Measurements from ENCODE around the gene CLCNKA. TPM values are rescaled to one million over a fixed set of nuclear protein-coding genes. Genes with fewer than 3 reads are reported as not detected.
A peak's percentile ranks its signal among the peaks of the same experiment; 100 is the strongest.
"Not testable (repeated sequence)": the region's sequence is repeated elsewhere in the genome, so short reads cannot be mapped to it uniquely, and the experiment has no call there.

CLCNKA gene
- total and polyA plus RNA-seq, 2 experiments from 2014 or later: 12.8 to 16.3 TPM

DNA sequence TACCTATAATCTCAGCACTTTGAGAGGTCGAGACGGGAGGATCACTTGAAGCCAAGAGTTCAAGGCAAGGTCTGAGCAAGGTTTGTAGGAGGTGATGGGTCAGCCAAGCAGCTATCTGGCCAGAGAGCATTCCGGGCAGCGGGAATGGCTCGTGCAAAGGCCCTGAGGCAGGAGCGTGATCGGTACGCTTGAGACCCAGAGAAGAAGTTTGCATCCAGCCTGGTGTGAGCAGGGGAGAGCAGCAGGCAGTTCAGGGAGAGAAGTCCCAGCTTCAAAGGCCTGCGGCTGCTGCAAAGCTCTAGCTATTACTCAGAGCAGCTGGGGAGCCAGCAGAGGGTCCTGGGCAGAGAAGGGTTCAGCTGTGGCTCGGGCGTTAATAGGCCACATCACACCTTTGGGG is 22.9 kb upstream of the CLCNKA start:
- no peak for DNase-seq (ENCODE audit: low read depth in 1 of 2, low spot score in 1 of 2)
- H3K9me3 ChIP-seq (ENCODE audit: low read depth): no peaks in the 10 kb centered on the region
- no peaks in the 10 kb centered on the region for H3K36me3 ChIP-seq
- TF ChIP-seq, protein P1, sequence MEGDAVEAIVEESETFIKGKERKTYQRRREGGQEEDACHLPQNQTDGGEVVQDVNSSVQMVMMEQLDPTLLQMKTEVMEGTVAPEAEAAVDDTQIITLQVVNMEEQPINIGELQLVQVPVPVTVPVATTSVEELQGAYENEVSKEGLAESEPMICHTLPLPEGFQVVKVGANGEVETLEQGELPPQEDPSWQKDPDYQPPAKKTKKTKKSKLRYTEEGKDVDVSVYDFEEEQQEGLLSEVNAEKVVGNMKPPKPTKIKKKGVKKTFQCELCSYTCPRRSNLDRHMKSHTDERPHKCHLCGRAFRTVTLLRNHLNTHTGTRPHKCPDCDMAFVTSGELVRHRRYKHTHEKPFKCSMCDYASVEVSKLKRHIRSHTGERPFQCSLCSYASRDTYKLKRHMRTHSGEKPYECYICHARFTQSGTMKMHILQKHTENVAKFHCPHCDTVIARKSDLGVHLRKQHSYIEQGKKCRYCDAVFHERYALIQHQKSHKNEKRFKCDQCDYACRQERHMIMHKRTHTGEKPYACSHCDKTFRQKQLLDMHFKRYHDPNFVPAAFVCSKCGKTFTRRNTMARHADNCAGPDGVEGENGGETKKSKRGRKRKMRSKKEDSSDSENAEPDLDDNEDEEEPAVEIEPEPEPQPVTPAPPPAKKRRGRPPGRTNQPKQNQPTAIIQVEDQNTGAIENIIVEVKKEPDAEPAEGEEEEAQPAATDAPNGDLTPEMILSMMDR (IDR thresholded peaks at IDR 0.05; ENCODE audit: low read depth, low read length): no peak
- H3K4me1 ChIP-seq (ENCODE audit: low read depth): no peaks in the 10 kb centered on the region
- H3K27ac ChIP-seq: no peak overlapping the region
- H3K27me3 ChIP-seq: no peaks in the 10 kb centered on the region
- H3K4me3 ChIP-seq: no peak overlapping the region

DNA sequence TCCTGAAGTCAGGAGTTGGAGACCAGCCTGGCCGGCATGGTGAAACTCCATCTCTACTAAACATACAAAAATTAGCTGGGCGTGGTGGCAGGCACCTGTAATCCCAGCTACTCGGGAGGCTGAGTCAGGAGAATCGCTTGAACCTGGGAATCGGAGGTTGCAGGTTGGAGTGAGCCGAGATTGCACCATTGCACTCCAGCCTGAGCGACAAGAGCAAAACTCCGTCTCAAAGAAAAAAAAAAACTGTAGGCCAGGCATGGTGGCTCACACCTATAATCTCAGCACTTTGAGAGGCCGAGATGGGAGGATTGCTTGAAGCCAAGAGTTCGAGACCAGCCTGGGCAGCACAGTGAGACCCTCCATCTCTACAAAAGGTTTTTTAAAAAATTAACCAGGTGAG is 20.6 kb upstream of the CLCNKA start:
- not testable (repeated sequence) for H3K36me3 ChIP-seq; H3K27ac ChIP-seq; H3K9me3 ChIP-seq (ENCODE audit: low read depth); H3K27me3 ChIP-seq; DNase-seq (ENCODE audit: low read depth in 1 of 2, low spot score in 1 of 2); H3K4me3 ChIP-seq; H3K4me1 ChIP-seq (ENCODE audit: low read depth)

DNA sequence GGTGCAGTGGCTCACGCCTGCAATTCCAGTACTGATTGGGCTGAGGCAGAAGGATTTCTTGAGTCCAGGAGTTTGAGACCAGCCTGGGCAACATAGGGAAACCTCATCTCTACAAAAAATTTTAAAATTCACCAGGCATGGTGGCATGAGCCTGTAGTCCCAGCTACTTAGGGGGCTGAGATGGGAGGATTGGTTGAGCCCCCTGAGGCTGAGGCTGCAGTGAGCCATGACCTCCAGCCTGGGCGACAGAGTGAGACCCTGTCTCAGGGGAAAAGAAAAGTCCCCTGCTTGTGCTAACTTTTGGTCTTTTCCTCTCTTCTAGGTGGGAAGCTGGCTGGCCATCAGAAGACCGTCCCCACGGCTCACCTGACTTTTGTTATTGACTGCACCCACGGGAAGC is 16.2 kb upstream of the CLCNKA start:
- Histone ChIP-seq H3K27me3 (no peaks in the 10 kb centered on the region), H3K4me1 (ENCODE audit: low read depth) (peaks cover 3% of the 10 kb centered on the region), H3K9me3 (ENCODE audit: low read depth) (no peaks in the 10 kb centered on the region), H3K36me3 (no peaks in the 10 kb centered on the region), H3K4me3 (no peak overlapping the region), H3K27ac (no peak overlapping the region)
- no peak for DNase-seq (ENCODE audit: low read depth in 1 of 2, low spot score in 1 of 2)
- TF ChIP-seq, protein P1 (IDR thresholded peaks at IDR 0.05; ENCODE audit: low read depth, low read length): no peak

DNA sequence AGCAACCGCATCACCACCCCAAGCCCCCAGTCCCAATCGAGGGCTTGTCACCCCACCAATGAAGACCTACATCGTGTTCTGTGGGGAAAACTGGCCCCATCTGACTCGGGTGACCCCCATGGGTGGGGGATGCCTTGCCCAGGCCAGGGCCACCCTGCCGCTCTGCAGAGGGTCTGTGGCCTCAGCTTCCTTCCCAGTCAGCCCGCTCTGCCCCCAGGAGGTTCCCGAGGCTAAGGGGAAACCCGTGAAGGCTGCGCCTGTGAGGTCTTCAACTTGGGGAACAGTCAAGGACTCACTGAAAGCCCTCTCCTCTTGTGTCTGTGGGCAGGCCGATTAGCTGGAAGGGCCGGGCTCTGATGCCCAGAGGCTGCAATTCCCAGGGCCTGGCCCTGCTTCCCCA is 15.8 kb upstream of the CLCNKA start:
- no peak for DNase-seq (ENCODE audit: low read depth in 1 of 2, low spot score in 1 of 2)
- H3K27me3 ChIP-seq: no peaks in the 10 kb centered on the region
- peaks cover 7% of the 10 kb centered on the region for H3K4me1 ChIP-seq (ENCODE audit: low read depth)
- H3K9me3 ChIP-seq (ENCODE audit: low read depth): no peaks in the 10 kb centered on the region
- no peak overlapping the region for H3K27ac ChIP-seq
- TF ChIP-seq, protein P1 (IDR thresholded peaks at IDR 0.05; ENCODE audit: low read depth, low read length): no peak
- H3K36me3 ChIP-seq: no peaks in the 10 kb centered on the region
- H3K4me3 ChIP-seq: no peak overlapping the region

DNA sequence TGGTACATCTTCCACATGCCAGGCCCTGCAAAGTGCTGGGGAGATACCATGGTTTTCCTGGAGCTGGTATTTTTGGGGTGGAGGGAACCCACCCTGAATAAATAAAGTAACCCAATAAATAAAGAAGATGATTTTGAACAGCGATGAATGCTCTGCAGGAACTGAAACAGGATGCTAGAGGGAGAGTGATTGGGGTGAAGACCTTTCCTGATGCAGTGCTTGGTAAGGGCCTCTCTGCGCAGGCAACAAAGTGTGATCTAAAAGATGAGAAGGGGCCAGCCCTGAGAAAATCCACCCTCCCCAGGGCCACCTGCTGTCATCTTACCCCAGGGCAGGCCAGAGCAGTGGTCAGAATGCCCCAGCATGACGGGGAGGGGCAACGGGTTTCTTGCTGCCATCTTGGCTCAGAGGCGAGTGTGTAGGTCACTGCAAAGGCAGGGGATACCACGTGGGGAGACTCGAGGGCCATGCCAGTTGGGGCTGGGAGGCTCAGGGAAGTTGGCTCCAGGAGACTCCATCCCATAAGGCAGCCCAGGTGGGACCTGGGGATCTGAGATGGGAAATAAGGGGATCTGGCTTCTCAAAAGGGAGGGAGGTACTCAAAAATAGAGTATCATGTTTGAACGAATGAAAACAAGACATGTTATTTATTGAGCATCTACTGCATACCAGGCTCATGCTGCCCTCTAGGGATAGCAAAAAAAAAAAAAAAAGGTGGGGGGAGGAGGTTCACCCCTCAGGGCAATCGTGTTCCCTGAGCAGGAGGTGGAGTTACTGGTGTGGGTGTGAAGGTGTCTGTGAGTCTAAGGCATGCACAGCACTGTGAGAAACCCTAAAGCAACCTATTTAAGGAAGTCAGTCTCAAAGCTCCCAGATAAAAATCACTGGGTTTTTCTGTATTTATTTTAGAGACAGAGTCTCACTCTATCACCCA is 15.0 kb upstream of the CLCNKA start:
- peak in 1 of 2 donors; percentile 40 for DNase-seq (ENCODE audit: low read depth in 1 of 2, low spot score in 1 of 2)
- Histone ChIP-seq H3K4me3 (no peak overlapping the region), H3K4me1 (ENCODE audit: low read depth) (peaks cover 8% of the 10 kb centered on the region), H3K9me3 (ENCODE audit: low read depth) (no peaks in the 10 kb centered on the region), H3K36me3 (no peaks in the 10 kb centered on the region), H3K27me3 (no peaks in the 10 kb centered on the region), H3K27ac (no peak overlapping the region)
- TF ChIP-seq, protein P1 (IDR thresholded peaks at IDR 0.05; ENCODE audit: low read depth, low read length): peak; percentile 21

DNA sequence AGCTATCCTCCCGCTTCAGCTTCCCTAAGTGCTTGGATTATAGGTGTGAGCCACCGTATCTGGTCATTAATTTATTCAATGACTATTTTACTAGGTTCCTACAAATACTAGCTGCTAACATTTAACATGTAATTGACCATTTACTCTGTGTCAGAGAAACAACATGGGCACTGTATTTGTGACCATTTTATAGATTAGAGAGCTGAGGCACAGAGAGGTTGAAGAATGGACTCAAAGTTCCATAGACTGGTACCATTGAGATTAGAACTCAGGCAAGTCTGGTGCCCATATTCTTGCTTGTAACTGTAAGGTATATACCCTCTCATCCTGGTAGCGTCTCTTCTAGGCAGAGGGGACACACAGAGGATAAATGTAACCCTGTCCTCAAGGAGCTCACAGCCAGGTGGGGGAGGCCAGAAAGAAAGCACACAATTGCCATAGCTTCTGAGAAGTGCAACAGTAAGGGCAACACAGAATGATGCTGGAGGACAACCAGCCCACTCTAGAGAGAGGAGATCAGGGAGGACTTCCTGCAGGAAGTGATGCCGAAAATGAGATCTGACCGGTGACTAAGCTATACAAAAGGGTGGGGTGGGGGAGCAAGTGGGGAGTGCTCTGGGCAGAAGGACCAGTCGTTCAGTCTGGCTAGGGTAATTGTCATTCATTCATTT is 14.0 kb upstream of the CLCNKA start:
- Histone ChIP-seq H3K4me1 (ENCODE audit: low read depth) (peaks cover 13% of the 10 kb centered on the region), H3K36me3 (no peaks in the 10 kb centered on the region), H3K27me3 (no peaks in the 10 kb centered on the region), H3K27ac (no peak overlapping the region), H3K4me3 (no peak overlapping the region), H3K9me3 (ENCODE audit: low read depth) (no peaks in the 10 kb centered on the region)
- no peak for DNase-seq (ENCODE audit: low read depth in 1 of 2, low spot score in 1 of 2)
- TF ChIP-seq, protein P1 (IDR thresholded peaks at IDR 0.05; ENCODE audit: low read depth, low read length): no peak
